KG1 (cell line): ENCODE measurements around the gene MYRIP.
"Not testable (repeated sequence)": the region's sequence is repeated elsewhere in the genome, so short reads cannot be mapped to it uniquely, and the experiment has no call there.

Source experiments
- DNase-seq: peaks from one replicate; lab custom pipeline; 2025; lab: John Stamatoyannopoulos, UW

Gene MYRIP

DNA sequence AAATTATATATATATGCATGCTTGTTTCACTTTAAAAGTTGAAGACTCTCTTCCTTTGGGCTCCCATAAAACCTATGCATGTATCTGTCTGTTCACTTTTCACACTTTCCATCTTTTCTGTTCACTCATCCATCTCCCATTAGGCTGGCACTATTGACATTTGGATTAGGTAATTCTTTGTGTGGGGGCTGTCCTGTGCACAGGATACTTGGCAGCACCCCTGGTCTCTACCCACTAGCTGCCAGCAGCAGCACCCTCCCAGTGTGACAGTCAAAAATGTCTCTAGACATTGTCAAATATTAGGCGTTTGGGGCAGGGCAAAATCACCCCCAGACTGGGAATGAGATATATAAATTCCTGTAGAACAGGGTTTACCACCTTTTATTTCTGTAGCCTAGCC lies 427.8 kb downstream of the MYRIP start:
- no peak for DNase-seq

- DNase-seq: no peak
Measured at GRCh38 chr3:40237889-40238571, 428.6 kb downstream of the MYRIP start.

DNA sequence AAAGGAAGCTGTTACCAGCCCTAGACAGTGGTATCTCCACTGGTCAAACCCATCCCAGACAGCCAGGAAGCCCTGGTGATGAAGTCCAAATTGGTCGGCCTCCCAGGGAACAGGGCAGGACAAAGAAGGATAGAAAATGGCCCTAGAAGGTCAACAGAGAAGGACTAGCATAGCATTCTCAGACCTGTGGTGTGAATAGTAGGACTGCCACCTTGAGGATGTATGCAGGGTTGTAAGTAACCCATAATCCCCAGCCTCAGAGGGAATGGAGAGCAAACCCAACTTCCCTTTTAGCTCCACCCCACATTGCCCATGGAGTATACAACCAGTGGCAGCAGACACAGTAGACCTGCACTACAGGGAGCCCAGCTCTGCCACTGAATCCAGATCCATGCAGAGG lies 431.5 kb downstream of the MYRIP start:
- no peak for DNase-seq

GRCh38 chr3:40242216-40242615 lies 432.8 kb downstream of the MYRIP start:
- DNase-seq: no peak

DNA sequence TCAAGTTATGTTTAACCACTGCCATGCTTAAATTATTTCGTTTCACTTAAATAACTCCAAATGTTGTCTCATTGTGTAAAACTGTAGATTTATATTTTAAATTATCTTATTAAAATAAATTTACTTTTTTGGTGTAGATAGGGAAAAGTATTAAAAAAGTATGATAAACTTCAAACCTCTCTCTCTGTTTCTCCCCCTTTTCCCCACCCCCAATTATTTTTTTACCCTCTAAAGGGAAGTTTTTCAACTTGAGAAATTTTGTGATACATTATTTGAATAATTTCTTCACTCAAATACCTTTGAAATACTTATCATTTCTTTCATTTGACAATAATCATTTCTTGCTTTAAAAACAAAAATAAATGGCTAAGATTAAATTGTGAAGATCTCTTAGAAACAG lies 433.2 kb downstream of the MYRIP start:
- no peak for DNase-seq

GRCh38 chr3:40243056-40243455 lies 433.6 kb downstream of the MYRIP start:
- no peak for DNase-seq

GRCh38 chr3:40247714-40248454 lies 438.5 kb downstream of the MYRIP start:
- no peak for DNase-seq

GRCh38 chr3:40248591-40248990 lies 439.2 kb downstream of the MYRIP start:
- DNase-seq: no peak

GRCh38 chr3:40249168-40249567 lies 439.8 kb downstream of the MYRIP start:
- no peak for DNase-seq

DNA sequence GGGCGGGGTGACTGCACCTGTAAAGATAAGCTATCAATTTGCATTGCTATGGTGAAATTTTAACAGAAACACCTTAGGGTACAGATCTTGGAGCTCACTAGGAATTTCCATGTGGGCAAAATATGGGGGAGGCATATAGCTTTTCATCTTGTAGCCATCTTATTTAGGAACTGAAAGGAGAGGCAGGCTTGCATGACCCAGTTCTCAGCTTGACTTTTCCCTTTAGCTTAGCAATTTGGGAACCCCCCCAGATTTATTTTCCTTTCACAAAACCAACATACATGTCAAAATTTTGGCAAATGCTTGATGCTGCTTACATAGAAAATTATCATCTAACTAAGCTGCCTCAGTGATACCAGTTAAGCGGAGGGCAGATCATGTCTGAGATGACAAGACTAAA lies 445.1 kb downstream of the MYRIP start:
- DNase-seq: no peak

DNA sequence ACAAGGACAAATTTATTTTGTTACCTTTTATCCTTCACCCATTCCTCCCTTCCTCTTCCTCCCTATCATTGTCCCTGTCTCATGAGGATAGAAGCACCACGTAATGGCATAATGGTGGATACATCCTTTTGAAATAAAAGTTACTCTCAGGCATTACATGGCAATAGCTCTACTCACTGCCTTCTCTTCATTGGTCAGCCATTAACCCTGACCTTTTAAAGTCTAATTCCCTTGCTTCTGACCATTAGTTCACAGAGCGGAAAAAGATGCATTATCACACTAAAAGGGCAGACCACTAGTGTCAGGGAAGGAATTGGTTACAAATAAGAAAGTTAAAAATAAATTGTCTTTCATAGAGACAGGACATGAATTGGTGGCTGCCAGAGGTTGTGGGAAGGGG lies 445.5 kb downstream of the MYRIP start:
- DNase-seq: no peak

DNA sequence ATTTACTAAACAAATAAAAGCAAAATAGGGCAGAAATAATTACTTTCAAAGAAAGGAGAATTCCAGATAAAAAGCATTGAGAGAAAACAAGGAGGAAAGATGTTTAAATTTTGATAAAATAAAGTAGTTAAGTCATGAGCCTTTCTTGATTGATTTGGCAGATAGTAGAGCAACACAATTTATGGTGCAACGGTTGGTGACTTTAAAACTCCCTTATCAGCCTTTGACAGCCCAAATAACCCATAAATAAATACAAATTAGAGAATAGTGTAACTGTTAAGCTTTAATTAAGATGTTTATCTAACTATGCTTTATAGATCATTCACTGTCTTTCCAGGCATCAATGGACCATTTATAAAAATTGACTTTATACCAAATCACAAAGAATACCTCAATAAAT lies 446.1 kb downstream of the MYRIP start:
- no peak for DNase-seq

DNA sequence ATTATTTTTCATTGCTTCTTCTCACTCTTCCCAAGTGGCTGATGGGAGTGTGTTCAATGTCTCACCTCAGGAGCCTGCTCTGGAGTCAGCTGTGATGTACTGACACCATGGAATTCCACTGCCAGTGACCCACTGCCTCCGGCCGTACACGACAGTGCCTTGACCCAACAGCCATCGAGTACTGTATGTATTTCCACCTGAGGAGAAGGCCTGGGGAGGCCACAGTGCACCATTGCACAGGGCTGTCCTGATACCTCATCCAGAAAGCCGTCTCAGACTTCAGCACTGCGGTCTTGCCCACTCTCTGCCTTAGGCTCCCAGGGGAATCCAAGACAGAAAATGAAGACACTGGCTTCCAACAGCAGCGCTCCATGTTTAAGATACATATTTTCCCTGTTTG lies 448.7 kb downstream of the MYRIP start:
- DNase-seq: no peak

DNA sequence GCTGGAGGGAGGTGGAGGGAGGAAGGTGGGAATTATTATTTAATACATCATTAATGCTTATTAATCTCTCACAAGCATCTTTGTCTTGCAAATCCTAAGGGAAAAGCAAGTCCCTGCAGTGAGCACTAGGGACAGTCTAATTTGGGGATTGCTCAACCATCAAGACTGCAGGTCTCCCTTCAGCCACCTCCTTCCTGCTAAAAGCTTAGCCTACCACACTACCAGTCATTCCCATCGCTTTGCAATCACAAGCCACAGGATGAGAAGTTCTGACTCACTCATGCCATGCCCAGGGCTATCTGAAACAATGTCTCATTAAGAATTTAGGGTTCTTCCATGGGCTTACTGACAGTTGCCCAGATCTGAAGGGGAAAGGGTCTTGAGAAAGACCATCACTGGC lies 449.1 kb downstream of the MYRIP start:
- no peak for DNase-seq

DNA sequence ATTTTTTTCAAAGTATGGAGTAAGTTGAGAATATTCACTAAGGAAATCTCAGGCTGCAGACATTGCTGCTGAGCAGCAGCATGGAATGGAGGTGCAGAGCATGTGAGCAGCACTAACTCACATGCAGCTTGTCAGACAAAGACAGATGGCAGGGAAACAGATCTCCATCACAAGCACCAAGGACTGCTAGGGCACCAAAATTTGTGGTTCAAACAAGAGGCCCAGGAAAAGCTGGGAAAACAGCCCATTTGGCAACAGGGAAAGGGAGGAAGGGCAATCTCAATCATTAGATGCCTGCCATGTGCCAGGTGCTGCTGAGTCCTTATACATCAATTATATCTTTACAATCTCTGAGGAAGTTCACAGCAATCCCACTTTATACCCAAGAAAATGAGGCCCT lies 452.9 kb downstream of the MYRIP start:
- DNase-seq: no peak

DNA sequence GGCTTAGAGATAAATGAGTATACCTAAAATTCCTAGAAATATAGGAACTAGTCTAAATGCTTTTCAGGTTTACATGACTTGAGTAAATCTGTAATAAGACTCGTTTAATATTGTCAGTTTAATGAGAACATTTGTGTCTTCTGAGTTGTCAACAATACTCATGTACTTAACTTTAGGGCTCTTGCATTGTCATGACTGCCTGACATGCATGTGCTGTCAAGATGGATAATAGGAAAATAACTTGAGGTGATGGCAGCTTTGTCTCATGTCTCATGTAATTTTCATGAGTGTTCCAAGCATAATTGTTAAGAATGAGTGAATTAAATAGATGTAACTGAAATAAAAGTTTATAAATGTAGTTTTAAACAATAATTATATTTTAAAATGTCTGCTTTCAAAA lies 455.0 kb downstream of the MYRIP start:
- no peak for DNase-seq

DNA sequence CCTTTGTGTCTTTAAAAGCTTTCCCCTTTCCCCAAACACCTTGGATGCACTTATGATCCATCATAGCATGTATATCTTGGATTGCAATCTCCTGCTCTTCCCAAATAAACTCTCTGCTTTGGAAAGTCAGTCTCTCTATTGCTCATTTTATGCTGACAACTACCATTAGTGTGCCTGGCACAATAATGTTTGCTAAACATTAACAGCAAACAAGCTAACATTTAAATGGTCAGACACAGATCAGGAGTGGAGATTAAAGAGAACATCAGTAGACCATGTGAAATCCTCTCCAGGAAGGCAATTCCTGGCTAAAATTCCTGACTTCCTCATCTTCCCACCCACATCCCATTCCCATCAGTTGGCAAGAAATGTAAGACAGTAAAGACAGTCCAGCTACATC lies 455.8 kb downstream of the MYRIP start:
- no peak for DNase-seq

GRCh38 chr3:40267937-40268724 lies 458.7 kb downstream of the MYRIP start:
- DNase-seq: no peak

DNA sequence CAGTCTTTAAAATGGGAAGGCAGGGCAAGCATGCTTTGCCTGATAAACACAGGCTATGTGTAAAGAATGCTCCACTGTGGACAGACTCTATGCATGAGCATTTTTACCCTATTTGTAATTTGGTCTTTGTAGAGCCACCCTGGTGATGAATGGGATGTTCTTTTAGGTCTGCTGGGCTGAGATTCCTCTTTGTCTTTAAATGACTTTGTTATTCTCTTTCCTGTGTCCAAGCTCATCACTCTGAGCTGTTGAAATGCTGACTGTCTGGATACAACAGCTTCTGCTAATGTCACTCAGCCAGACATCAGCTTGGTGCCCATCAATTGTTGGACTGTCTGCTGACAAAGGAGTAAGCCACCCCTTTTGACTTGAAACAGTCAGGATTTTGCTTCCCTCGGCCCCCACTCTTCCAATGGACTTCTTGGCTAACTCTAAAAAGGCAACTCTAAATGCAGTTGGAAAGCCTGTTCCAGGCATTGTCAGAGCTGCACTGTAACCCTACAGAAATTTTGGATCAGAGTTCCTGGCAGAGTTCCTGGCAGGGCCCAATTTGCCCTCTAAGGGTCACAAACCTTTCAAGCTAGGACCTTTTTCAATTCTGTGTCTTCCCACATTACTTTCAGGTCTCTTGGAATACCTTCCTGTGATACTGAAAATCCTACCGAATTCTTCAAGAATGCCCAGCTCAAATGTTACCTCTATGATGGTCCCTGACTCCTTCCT lies 459.6 kb downstream of the MYRIP start:
- no peak for DNase-seq

GRCh38 chr3:40278791-40279190 lies 469.4 kb downstream of the MYRIP start:
- DNase-seq: no peak

GRCh38 chr3:40281995-40282394 lies 472.6 kb downstream of the MYRIP start:
- no peak for DNase-seq

DNA sequence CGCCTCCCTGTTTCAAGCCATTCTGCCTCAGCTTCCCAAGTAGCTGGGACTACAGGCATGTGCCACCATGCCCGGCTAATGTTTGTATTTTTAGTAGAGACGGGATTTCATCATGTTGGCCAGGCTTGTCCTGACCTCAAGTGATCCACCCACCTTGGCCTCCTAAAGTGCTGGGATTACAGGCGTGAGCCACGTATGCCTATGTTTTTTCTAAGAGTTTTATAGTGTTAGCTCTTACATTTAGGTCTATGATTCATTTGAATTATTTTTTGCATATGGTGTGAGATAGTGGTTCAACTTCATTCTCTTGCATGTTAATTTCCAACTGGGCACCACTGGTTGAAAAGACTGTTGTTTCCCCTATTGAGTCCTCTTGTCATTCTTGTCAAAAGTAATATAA lies 473.6 kb downstream of the MYRIP start:
- DNase-seq: not testable (repeated sequence)
